A673 (cell line): ENCODE results near the gene PIK3CD. TPM values are rescaled to one million over a fixed set of nuclear protein-coding genes. Genes with fewer than 3 reads are reported as not detected.

ENCODE experiments used
- BruUV-seq: library from RNA; stranded (reverse); fragments of 400-500 nt; replicated peaks from 2 replicates; lab custom pipeline; 2021; lab: Mats Ljungman, UMichigan
- CTCF ChIA-PET: fragments of 300-600 bp; sonication (Branson Sonifier 250); formaldehyde crosslinking; loops from one replicate; lab custom pipeline; 2022; ENCODE audit warnings: antibody characterized with exemption; lab: Charles Lee
- POLR2A ChIA-PET: fragments of 300-600 bp; sonication (Branson Sonifier 250); formaldehyde crosslinking; loops from one replicate; lab custom pipeline; 2022; ENCODE audit warnings: antibody characterized with exemption; ENCODE audit not compliant: low non-redundant PET; lab: Charles Lee
- DNase-seq: peaks from one replicate; pipeline ENCODE4 v3.0.0-alpha.2; 2015; ENCODE audit warnings: low spot score
- H3K27ac ChIP-seq: fragments of 200-600 bp; sonication (generic); 2 replicates; pipeline ENCODE4 v1.5.1; 2016; ENCODE audit warnings: mixed run types, low read depth, mild to moderate bottlenecking, mixed read lengths, antibody characterized with exemption, low read length; ENCODE audit not compliant: poor library complexity, severe bottlenecking
- H3K27me3 ChIP-seq: fragments of 200-600 bp; sonication (generic); replicated peaks from 2 replicates; pipeline ENCODE4 v1.6.1; 2017; ENCODE audit warnings: mixed run types, low read depth, mild to moderate bottlenecking, mixed read lengths, antibody characterized with exemption, low read length; ENCODE audit not compliant: insufficient read depth, poor library complexity
- H3K36me3 ChIP-seq: fragments of 200-600 bp; sonication (generic); 2 replicates; pipeline ENCODE4 v1.6.1; 2016; ENCODE audit warnings: mixed run types, mild to moderate bottlenecking, mixed read lengths, antibody characterized with exemption, low read length; ENCODE audit not compliant: insufficient read depth, poor library complexity, severe bottlenecking
- H3K4me1 ChIP-seq: fragments of 200-600 bp; sonication (generic); 2 replicates; pipeline ENCODE4 v1.6.1; 2017; ENCODE audit warnings: mixed run types, mild to moderate bottlenecking, mixed read lengths, antibody characterized with exemption, low read length; ENCODE audit not compliant: insufficient read depth, poor library complexity, severe bottlenecking
- H3K4me3 ChIP-seq: fragments of 200-600 bp; sonication (generic); 2 replicates; pipeline ENCODE4 v1.5.1; 2016; ENCODE audit warnings: low read depth, mixed run types, mild to moderate bottlenecking, mixed read lengths, low read length; ENCODE audit not compliant: poor library complexity, severe bottlenecking
- H3K9me3 ChIP-seq: fragments of 200-600 bp; sonication (generic); 2 replicates; pipeline ENCODE4 v1.6.1; 2016; ENCODE audit warnings: mixed run types, low read depth, mild to moderate bottlenecking, mixed read lengths, antibody characterized with exemption, low read length; ENCODE audit not compliant: poor library complexity, severe bottlenecking
- CTCF ChIP-seq: fragments of 300-800, 200-600 bp; sonication (generic); conservative IDR thresholded peaks from 2 replicates; pipeline ENCODE4 v1.5.1; 2017; ENCODE audit warnings: low read depth, mild to moderate bottlenecking, antibody characterized with exemption, low read length, moderate library complexity, mixed read lengths
- EZH2 ChIP-seq: fragments of 200-600 bp; sonication (generic); IDR thresholded peaks from 2 replicates; pipeline ENCODE4 v1.6.1; 2017; ENCODE audit warnings: borderline replicate concordance, low read depth, mild to moderate bottlenecking, mixed read lengths, antibody characterized with exemption, low read length; ENCODE audit not compliant: poor library complexity, severe bottlenecking
- intact Hi-C: fragments of 100-400 bp; cut with micrococcal nuclease; formaldehyde crosslinking; loops from one replicate; pipeline ENCODE4 v1.10.0; 2022; ENCODE audit not compliant: unreplicated experiment
- total RNA-seq: library from RNA; stranded (reverse); gene quantifications from 2 replicates; pipeline ENCODE4 v1.2.3, GENCODE V29; 2021

The PIK3CD gene
- total RNA-seq, 1 experiment from 2014 or later = 2.1 TPM

- Histone ChIP-seq H3K9me3 (no peaks in the 10 kb centered on the region), H3K4me3 (no peak overlapping the region), H3K4me1 (no peaks in the 10 kb centered on the region), H3K36me3 (no peaks in the 10 kb centered on the region), H3K27me3 (no peaks in the 10 kb centered on the region), H3K27ac (no peak overlapping the region)
- ChIA-PET POLR2A (no interaction called here), CTCF (interaction anchor here (0.6 kb wide), 1 partner anchor 30 kb away, joined by 4 read pairs; no protein-coding TSS in a partner anchor)
- no peak for DNase-seq
- TF ChIP-seq CTCF (no peak), EZH2 (no peak)
- intact Hi-C loops = no loop called here
- BruUV-seq = no TSS peak
These were observed 107.1 kb downstream of the PIK3CD start for GRCh38 chr1:9758559-9759121.

DNA sequence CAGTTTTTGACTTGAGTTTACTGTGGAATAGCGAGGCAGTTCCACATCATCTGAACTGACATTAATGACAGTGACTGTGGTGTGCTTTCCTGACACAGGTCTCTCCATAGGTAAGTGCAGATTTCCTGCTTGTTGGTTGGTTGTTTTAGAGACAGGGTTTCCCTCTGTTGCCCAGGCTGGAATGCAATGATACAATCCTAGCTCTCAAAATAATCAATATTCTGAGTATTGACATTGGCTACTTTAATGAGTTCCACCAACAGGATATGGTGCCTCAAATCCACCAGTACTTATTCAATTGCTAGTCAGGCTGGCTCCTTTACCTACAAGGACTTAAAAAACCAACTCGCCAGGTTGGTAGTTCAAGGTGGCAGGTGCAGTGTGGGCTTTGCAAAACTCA is 108.4 kb downstream of the PIK3CD start:
- no peaks in the 10 kb centered on the region for H3K36me3 ChIP-seq
- no peak overlapping the region for H3K4me3 ChIP-seq
- DNase-seq = no peak
- H3K9me3 ChIP-seq = no peaks in the 10 kb centered on the region
- ChIA-PET CTCF (no interaction called here), POLR2A (no interaction called here)
- no TSS peak for BruUV-seq
- H3K27me3 ChIP-seq = no peaks in the 10 kb centered on the region
- TF ChIP-seq CTCF (no peak), EZH2 (no peak)
- intact Hi-C loops = no loop called here
- H3K27ac ChIP-seq = no peak overlapping the region
- H3K4me1 ChIP-seq = no peaks in the 10 kb centered on the region

- Histone ChIP-seq H3K9me3 (no peaks in the 10 kb centered on the region), H3K4me1 (no peaks in the 10 kb centered on the region), H3K27ac (no peak overlapping the region), H3K4me3 (no peak overlapping the region), H3K27me3 (no peaks in the 10 kb centered on the region), H3K36me3 (no peaks in the 10 kb centered on the region)
- DNase-seq = no peak
- TF ChIP-seq CTCF (no peak), EZH2 (no peak)
- CTCF ChIA-PET = no interaction called here
- POLR2A ChIA-PET = no interaction called here
- intact Hi-C loops = no loop called here
- no TSS peak for BruUV-seq
These were observed 109.3 kb downstream of the PIK3CD start for GRCh38 chr1:9760824-9761223.
